HFFc6 (cell line): Measurements from ENCODE around the gene MYO1A. TPM values are rescaled to one million over a fixed set of nuclear protein-coding genes. Genes with fewer than 3 reads are reported as not detected.
A peak's percentile ranks its signal among the peaks of the same experiment; 100 is the strongest.
"Not testable (repeated sequence)": the region's sequence is repeated elsewhere in the genome, so short reads cannot be mapped to it uniquely, and the experiment has no call there.

Experiments used
- DNase-seq: peaks from one replicate; pipeline ENCODE4 v3.0.0-alpha.2; 2018
- H3K27ac Mint-ChIP-seq: 2 replicates; pipeline ENCODE4 v1.8.0; 2020; ENCODE audit warnings: mild to moderate bottlenecking, mixed read lengths
- H3K27me3 Mint-ChIP-seq: 2 replicates; pipeline ENCODE4 v1.8.0; 2021; ENCODE audit warnings: mild to moderate bottlenecking, moderate library complexity, mixed read lengths; ENCODE audit not compliant: insufficient read depth
- H3K36me3 Mint-ChIP-seq: 2 replicates; pipeline ENCODE4 v1.8.0; 2021; ENCODE audit warnings: low read depth, mixed read lengths
- H3K4me1 Mint-ChIP-seq: 2 replicates; pipeline ENCODE4 v1.8.0; 2020; ENCODE audit warnings: low read depth, mixed read lengths
- H3K4me3 Mint-ChIP-seq: 2 replicates; pipeline ENCODE4 v1.8.0; 2020; ENCODE audit warnings: mild to moderate bottlenecking, moderate library complexity, mixed read lengths
- H3K9me3 Mint-ChIP-seq: 2 replicates; pipeline ENCODE4 v1.8.0; 2020; ENCODE audit warnings: mild to moderate bottlenecking, mixed read lengths
- total RNA-seq, 6 experiments: library from RNA; stranded (reverse); fragmentation: NEBNext Ultra II Directional; extraction: Animal tissue kit (Norgen Biotek cat#: 25700); gene quantifications; 2 replicates in 1 of 6; 3 replicates in 5 of 6; pipeline ENCODE4 v1.2.3, GENCODE V29; 2021
- TF ChIP-seq, protein P1 (sequence below): fragments of 200-600 bp; sonication (generic); IDR thresholded peaks from 2 replicates; pipeline ENCODE4 v1.5.0; 2021; ENCODE audit warnings: antibody characterized with exemption, mild to moderate bottlenecking

MYO1A gene
- total RNA-seq, 6 experiments from 2014 or later: 0.23 TPM; not detected in 5

DNA sequence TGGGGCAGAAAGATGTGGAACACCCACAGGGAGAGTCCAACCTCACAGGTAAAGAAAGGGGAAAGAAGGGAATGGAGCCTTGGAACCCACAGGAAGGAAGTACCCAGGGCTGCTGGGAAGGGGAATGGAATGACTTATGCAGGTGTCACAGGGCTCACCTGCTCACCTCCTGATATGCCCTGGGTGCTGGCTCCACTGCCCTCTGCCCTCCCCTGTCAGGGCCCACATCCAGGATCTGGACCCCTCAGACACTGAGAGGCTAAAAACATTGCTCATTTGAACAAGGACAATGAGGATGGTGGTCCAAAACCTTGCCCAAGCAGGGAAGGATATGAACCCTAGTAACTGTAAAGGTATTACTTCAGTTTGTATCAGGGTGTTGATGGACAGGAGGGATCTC lies 62.9 kb downstream of the MYO1A start:
- Mint-ChIP-seq H3K4me3 (no peak overlapping the region), H3K4me1 (peaks cover 44% of the 10 kb centered on the region), H3K9me3 (no peaks in the 10 kb centered on the region), H3K36me3 (no peaks in the 10 kb centered on the region), H3K27ac (no peak overlapping the region), H3K27me3 (peaks cover 14% of the 10 kb centered on the region)
- TF ChIP-seq, protein P1, sequence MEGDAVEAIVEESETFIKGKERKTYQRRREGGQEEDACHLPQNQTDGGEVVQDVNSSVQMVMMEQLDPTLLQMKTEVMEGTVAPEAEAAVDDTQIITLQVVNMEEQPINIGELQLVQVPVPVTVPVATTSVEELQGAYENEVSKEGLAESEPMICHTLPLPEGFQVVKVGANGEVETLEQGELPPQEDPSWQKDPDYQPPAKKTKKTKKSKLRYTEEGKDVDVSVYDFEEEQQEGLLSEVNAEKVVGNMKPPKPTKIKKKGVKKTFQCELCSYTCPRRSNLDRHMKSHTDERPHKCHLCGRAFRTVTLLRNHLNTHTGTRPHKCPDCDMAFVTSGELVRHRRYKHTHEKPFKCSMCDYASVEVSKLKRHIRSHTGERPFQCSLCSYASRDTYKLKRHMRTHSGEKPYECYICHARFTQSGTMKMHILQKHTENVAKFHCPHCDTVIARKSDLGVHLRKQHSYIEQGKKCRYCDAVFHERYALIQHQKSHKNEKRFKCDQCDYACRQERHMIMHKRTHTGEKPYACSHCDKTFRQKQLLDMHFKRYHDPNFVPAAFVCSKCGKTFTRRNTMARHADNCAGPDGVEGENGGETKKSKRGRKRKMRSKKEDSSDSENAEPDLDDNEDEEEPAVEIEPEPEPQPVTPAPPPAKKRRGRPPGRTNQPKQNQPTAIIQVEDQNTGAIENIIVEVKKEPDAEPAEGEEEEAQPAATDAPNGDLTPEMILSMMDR: no peak
- no peak for DNase-seq

DNA sequence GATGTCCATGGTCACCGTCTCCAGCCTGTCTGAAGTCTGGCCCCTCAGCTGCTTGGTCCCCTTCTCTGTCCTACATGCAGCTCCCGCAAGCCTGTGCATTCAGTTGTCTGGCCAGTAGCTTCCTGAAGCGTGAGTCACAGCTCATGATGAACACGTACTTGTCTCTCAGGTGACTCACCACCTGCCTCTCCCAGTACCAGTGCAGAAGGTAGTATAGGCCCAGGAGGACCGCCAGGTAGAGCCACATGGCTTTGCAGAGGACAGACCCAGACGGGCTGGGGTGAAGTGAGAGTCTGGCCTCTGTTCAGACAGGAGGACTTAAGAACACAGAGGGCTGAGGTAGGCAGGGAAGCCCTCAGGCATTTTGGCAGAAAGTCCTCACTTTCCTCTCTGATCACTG lies 64.2 kb downstream of the MYO1A start:
- not testable (repeated sequence) for H3K9me3 Mint-ChIP-seq, H3K27ac Mint-ChIP-seq, H3K36me3 Mint-ChIP-seq, H3K4me3 Mint-ChIP-seq
- H3K27me3 Mint-ChIP-seq: peaks cover 15% of the 10 kb centered on the region
- H3K4me1 Mint-ChIP-seq: peaks cover 38% of the 10 kb centered on the region
- peak; percentile 46 for DNase-seq

DNA sequence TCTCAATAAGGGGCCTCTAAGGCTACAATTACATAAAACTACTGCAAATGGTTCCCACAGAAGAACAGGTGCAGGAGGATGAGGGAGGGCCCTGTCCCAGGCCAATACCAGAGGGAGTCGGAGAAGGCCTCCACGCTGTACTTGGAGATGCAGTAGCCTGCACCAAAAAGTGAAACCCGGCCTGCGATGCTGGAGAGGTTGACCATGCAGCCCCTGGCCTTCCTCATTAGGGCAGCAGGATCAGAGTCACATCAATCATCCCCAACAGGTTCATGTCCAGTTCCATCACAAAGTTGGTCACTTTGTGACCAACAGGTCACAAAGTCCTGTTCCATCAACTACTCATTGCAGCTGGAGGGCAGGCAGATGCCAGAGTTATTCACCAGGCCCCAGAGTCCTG lies 66.5 kb downstream of the MYO1A start:
- H3K9me3 Mint-ChIP-seq: no peaks in the 10 kb centered on the region
- H3K4me1 Mint-ChIP-seq: peaks cover 26% of the 10 kb centered on the region
- TF ChIP-seq, protein P1: no peak
- DNase-seq: no peak
- no peak overlapping the region for H3K27ac Mint-ChIP-seq
- peaks cover 15% of the 10 kb centered on the region for H3K27me3 Mint-ChIP-seq
- H3K4me3 Mint-ChIP-seq: no peak overlapping the region
- no peaks in the 10 kb centered on the region for H3K36me3 Mint-ChIP-seq

DNA sequence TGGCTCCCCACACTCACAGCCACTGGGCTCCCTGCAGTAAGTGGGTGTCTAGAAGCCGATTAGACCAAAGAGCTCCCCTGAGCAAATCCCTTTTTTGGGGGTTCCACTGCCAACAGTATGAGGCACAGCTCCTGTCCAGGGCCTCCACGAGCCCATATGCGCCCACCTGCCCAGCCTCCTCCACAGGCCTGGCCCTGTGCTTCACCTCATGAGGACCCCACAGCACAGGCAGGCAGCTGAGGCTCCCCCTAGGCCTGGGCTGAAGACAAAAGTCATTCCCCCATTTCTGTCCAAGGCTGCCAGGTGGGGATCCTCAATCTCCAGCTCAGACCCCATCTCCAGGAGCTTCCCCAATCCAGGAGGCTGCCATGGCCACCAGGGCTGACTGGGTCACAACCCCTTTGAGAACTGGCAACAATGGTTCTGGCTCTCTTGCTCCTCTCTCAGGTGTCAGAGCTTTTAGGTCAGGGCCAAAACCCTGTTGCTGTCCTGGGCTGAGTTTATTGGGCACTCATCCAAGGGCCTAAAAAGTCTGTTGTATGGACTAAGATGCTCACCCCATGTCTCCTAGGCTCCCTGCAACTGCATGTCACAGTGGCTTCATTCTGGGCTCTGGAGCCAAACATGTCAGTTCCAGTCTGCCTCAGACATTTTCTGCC lies 67.2 kb downstream of the MYO1A start:
- not testable (repeated sequence) for H3K9me3 Mint-ChIP-seq, DNase-seq, H3K36me3 Mint-ChIP-seq, H3K4me3 Mint-ChIP-seq, H3K27ac Mint-ChIP-seq
- peaks cover 13% of the 10 kb centered on the region for H3K27me3 Mint-ChIP-seq
- peaks cover 19% of the 10 kb centered on the region for H3K4me1 Mint-ChIP-seq

DNA sequence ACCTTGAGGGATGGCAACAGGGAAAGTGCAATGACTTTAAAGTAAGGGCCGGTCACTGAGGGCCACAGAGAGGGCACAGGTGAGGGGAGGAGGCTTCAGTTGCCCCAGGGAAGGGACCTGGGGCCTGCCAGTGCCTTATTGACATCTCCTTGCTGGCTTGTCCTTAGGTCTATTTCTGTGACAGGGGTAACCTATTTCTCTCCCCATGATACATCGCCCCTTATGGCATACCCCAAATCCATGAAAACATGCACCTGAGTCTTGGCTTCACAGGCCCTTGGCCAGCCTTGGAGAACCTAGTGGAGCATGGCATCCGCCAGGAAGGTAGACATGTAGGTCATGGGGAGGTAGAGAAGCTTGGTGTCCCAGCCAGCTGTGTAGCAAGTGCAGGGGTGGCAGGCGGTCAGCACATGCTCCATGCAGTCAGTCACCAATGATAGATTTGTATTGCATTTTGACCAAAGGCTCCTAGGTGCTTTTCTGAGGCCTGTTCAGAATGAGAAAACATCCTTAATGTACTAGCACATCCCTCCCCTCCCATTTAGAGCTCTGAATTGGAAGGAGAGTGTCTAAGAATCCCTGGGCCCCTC lies 68.9 kb downstream of the MYO1A start:
- Mint-ChIP-seq H3K9me3 (no peaks in the 10 kb centered on the region), H3K36me3 (no peaks in the 10 kb centered on the region), H3K4me3 (no peak overlapping the region), H3K27me3 (peaks cover 14% of the 10 kb centered on the region), H3K4me1 (peaks cover 15% of the 10 kb centered on the region), H3K27ac (no peak overlapping the region)
- no peak for DNase-seq
- TF ChIP-seq, protein P1: no peak

DNA sequence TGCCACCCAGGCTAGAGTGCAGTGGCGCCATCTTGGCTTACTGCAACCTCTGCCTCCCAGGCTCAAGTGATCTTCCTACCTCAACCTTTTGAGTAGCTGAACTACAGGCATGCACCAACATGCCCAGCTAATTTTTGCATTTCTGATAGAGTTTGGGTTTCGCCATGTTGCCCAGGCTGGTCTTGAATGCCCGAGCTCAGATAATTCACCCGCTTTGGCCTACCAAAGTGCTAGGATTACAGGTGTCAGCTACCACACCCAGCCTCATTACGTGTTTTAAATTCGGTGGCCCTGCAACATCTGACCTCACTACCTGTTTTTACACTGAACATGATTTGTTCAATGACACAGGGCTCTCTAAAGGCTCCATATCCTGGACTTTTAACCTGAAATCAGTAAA lies 69.7 kb downstream of the MYO1A start:
- Mint-ChIP-seq H3K9me3 (no peaks in the 10 kb centered on the region), H3K27me3 (peaks cover 17% of the 10 kb centered on the region), H3K4me3 (no peak overlapping the region), H3K36me3 (no peaks in the 10 kb centered on the region), H3K4me1 (peaks cover 9% of the 10 kb centered on the region), H3K27ac (no peak overlapping the region)
- TF ChIP-seq, protein P1: no peak
- DNase-seq: no peak
